ENCODE data around the gene ATRN.

The ATRN gene

GRCh38 chr20:3648951-3649350 lies 178.1 kb downstream of the ATRN start:
- no peak for TF ChIP-seq CTCF (IDR thresholded peaks at IDR 0.05; ENCODE audit: borderline replicate concordance, insufficient read depth, low read depth, low read length)
- no peak overlapping the region for H3K4me3 ChIP-seq (ENCODE audit: low read depth, low read length)

GRCh38 chr20:3651204-3651962 lies 180.6 kb downstream of the ATRN start:
- TF ChIP-seq CTCF (IDR thresholded peaks at IDR 0.05; ENCODE audit: borderline replicate concordance, insufficient read depth, low read depth, low read length) = no peak
- no peak overlapping the region for H3K4me3 ChIP-seq (ENCODE audit: low read depth, low read length)

- H3K4me3 ChIP-seq (ENCODE audit: low read depth, low read length) = no peak overlapping the region
- TF ChIP-seq CTCF (IDR thresholded peaks at IDR 0.05; ENCODE audit: borderline replicate concordance, insufficient read depth, low read depth, low read length) = no peak
These were observed 181.4 kb downstream of the ATRN start for GRCh38 chr20:3652221-3652620.

GRCh38 chr20:3652676-3653596 lies 182.1 kb downstream of the ATRN start:
- H3K4me3 ChIP-seq (ENCODE audit: low read depth, low read length) = no peak overlapping the region
- TF ChIP-seq CTCF (IDR thresholded peaks at IDR 0.05; ENCODE audit: borderline replicate concordance, insufficient read depth, low read depth, low read length) = no peak

GRCh38 chr20:3653921-3654320 lies 183.1 kb downstream of the ATRN start:
- no peak overlapping the region for H3K4me3 ChIP-seq (ENCODE audit: low read depth, low read length)
- no peak for TF ChIP-seq CTCF (IDR thresholded peaks at IDR 0.05; ENCODE audit: borderline replicate concordance, insufficient read depth, low read depth, low read length)

GRCh38 chr20:3654326-3655130 lies 183.7 kb downstream of the ATRN start:
- TF ChIP-seq CTCF (IDR thresholded peaks at IDR 0.05; ENCODE audit: borderline replicate concordance, insufficient read depth, low read depth, low read length) = no peak
- no peak overlapping the region for H3K4me3 ChIP-seq (ENCODE audit: low read depth, low read length)

Measured in GM12875 (cell line).